ENCODE data around the gene TMEM151B. TPM values are rescaled to one million over a fixed set of nuclear protein-coding genes. Genes with fewer than 3 reads are reported as not detected.
"Not testable (repeated sequence)": the region's sequence is repeated elsewhere in the genome, so short reads cannot be mapped to it uniquely, and the experiment has no call there.

TMEM151B gene
- polyA plus RNA-seq, 1 of the 3 experiments (the other 2 are of a cell fraction), result 0.05 TPM

DNA sequence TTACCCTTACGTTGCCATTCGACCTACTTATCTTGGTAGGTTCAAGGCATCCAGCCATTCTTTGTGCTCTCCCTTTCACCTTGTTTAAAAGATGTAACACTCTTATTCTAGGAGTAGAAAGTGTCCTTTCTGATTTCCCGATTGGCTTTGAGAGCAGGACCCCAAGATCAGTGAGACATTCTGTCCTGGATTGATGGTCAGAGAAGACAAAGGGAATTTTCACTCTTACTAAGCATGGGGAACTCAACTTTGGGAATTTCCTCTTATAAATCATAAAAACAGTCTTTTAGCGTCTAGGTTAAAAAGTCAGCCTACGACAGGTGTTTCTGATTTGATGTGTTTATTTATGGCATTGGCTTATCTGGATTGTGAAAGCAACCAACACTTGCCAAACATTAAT is 45.7 kb downstream of the TMEM151B start:
- Histone ChIP-seq H3K4me3 (ENCODE audit: low read depth in 2 of 2, low read length in 1 of 2) (no peak overlapping the region), H4K20me1 (ENCODE audit: insufficient read depth) (no peaks in the 10 kb centered on the region), H2AFZ (ENCODE audit: low read depth) (no peak overlapping the region), H3K9me2 (no peaks in the 10 kb centered on the region), H3K4me2 (no peak overlapping the region), H3K27me3 (ENCODE audit: insufficient read depth) (peaks cover 12% of the 10 kb centered on the region; the same call in 1 of the 2 replicates), H3K79me2 (ENCODE audit: insufficient read depth) (peaks cover 11% of the 10 kb centered on the region; the same call in 1 of the 2 replicates), H3K27ac (ENCODE audit: low read depth in 2 of 2, low read length in 1 of 2) (no peak overlapping the region), H3F3A (replicated peaks; ENCODE audit: insufficient read depth) (no peaks in the 10 kb centered on the region), H3K4me1 (ENCODE audit: control insufficient read depth in 1 of 2, insufficient read depth in 2 of 2, low read depth in 1 of 2, low read length in 1 of 2) (peaks cover 4 to 8% of the 10 kb centered on the region in 2 experiments; a peak in 3 of 4 replicates), H3K9ac (no peak overlapping the region), H3K36me3 (replicated peaks in 1 of 2; ENCODE audit: control insufficient read depth in 1 of 2, insufficient read depth in 2 of 2, low read length in 1 of 2) (peaks cover 1 to 10% of the 10 kb centered on the region in 2 experiments), H3K9me3 (no peaks in the 10 kb centered on the region)
- WGBS (ENCODE audit: low lambda C conversion rate), result 53% methylated on average over 5 of the region's 5 CpGs
- ChIA-PET CTCF (no interaction called here), POLR2A (no interaction called here)
- no peak for DNase-seq
- no peak for TF ChIP-seq SIN3A (IDR thresholded peaks at IDR 0.05; ENCODE audit: borderline replicate concordance, low read depth, low read length)
- TF ChIP-seq FOSL2 (IDR thresholded peaks at IDR 0.05; ENCODE audit: borderline replicate concordance, low read depth), result no peak
- TF ChIP-seq, protein P1, sequence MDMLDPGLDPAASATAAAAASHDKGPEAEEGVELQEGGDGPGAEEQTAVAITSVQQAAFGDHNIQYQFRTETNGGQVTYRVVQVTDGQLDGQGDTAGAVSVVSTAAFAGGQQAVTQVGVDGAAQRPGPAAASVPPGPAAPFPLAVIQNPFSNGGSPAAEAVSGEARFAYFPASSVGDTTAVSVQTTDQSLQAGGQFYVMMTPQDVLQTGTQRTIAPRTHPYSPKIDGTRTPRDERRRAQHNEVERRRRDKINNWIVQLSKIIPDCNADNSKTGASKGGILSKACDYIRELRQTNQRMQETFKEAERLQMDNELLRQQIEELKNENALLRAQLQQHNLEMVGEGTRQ (IDR thresholded peaks at IDR 0.05; ENCODE audit: borderline replicate concordance, low read depth, low read length), result no peak
- no peak for TF ChIP-seq RXRA (IDR thresholded peaks at IDR 0.05; ENCODE audit: borderline replicate concordance, low read depth)
- no peak for TF ChIP-seq YY1 (IDR thresholded peaks at IDR 0.05; ENCODE audit: low read depth)

DNA sequence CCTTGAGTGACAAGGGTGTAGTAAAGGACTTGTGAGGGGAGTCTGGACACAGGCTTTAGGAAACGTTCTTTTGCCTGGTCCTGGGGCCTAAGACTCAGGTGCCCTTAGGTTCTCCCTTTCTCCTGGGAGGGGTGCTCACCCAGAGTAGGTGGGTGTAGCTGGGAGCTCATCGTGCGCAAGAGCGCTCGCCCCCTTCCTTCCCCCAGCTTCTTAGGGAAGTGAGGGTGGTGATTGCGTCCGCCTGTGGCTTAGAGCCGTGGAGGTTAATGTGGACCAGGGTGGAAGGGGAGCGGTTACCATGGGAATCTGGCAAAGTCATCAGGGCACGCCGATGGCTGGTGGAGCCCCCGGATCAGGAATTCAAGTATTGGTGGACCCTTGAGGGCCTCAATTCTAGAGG is 46.2 kb downstream of the TMEM151B start:
- ChIA-PET CTCF (no interaction called here), POLR2A (no interaction called here)
- no peaks in the 10 kb centered on the region for H3K9me3 ChIP-seq
- H2AFZ ChIP-seq (ENCODE audit: low read depth), result no peak overlapping the region
- H3K4me1 ChIP-seq (ENCODE audit: control insufficient read depth in 1 of 2, insufficient read depth in 2 of 2, low read depth in 1 of 2, low read length in 1 of 2), result peaks cover 4 to 8% of the 10 kb centered on the region in 2 experiments; a peak in 3 of 4 replicates
- DNase-seq, result no peak
- 73% methylated on average over 12 of the region's 12 CpGs for WGBS (ENCODE audit: low lambda C conversion rate)
- no peak overlapping the region for H3K27ac ChIP-seq (ENCODE audit: low read depth in 2 of 2, low read length in 1 of 2)
- no peaks in the 10 kb centered on the region for H3F3A ChIP-seq (replicated peaks; ENCODE audit: insufficient read depth)
- H3K27me3 ChIP-seq (ENCODE audit: insufficient read depth), result peaks cover 12% of the 10 kb centered on the region; the same call in 1 of the 2 replicates
- H3K9ac ChIP-seq, result no peak overlapping the region
- TF ChIP-seq EZH2phosphoT487 (IDR thresholded peaks at IDR 0.05; ENCODE audit: borderline replicate concordance, low read depth) (no peak), JUND (IDR thresholded peaks at IDR 0.05) (no peak), NRF1 (IDR thresholded peaks at IDR 0.05; ENCODE audit: low read depth, low read length) (no peak), TCF12 (IDR thresholded peaks at IDR 0.05) (no peak), RAD21 (IDR thresholded peaks at IDR 0.05; ENCODE audit: low read length) (no peak), NFIC (IDR thresholded peaks at IDR 0.05; ENCODE audit: borderline replicate concordance) (no peak), RCOR1 (IDR thresholded peaks at IDR 0.05; ENCODE audit: low read length) (no peak)
- TF ChIP-seq, protein P1 (IDR thresholded peaks at IDR 0.05; ENCODE audit: borderline replicate concordance, low read depth, low read length), result no peak
- TF ChIP-seq, protein P2, sequence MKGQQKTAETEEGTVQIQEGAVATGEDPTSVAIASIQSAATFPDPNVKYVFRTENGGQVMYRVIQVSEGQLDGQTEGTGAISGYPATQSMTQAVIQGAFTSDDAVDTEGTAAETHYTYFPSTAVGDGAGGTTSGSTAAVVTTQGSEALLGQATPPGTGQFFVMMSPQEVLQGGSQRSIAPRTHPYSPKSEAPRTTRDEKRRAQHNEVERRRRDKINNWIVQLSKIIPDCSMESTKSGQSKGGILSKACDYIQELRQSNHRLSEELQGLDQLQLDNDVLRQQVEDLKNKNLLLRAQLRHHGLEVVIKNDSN (IDR thresholded peaks at IDR 0.05; ENCODE audit: borderline replicate concordance, low read depth), result no peak
- TF ChIP-seq, protein P3, sequence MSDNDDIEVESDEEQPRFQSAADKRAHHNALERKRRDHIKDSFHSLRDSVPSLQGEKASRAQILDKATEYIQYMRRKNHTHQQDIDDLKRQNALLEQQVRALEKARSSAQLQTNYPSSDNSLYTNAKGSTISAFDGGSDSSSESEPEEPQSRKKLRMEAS (IDR thresholded peaks at IDR 0.05; ENCODE audit: low read depth), result no peak
- peaks cover 11% of the 10 kb centered on the region; the same call in 1 of the 2 replicates for H3K79me2 ChIP-seq (ENCODE audit: insufficient read depth)
- H3K4me2 ChIP-seq, result no peak overlapping the region
- no peaks in the 10 kb centered on the region for H4K20me1 ChIP-seq (ENCODE audit: insufficient read depth)
- H3K9me2 ChIP-seq, result no peaks in the 10 kb centered on the region
- H3K4me3 ChIP-seq (ENCODE audit: low read depth in 2 of 2, low read length in 1 of 2), result no peak overlapping the region
- H3K36me3 ChIP-seq (replicated peaks in 1 of 2; ENCODE audit: control insufficient read depth in 1 of 2, insufficient read depth in 2 of 2, low read length in 1 of 2), result peaks cover 0 to 5% of the 10 kb centered on the region in 2 experiments

DNA sequence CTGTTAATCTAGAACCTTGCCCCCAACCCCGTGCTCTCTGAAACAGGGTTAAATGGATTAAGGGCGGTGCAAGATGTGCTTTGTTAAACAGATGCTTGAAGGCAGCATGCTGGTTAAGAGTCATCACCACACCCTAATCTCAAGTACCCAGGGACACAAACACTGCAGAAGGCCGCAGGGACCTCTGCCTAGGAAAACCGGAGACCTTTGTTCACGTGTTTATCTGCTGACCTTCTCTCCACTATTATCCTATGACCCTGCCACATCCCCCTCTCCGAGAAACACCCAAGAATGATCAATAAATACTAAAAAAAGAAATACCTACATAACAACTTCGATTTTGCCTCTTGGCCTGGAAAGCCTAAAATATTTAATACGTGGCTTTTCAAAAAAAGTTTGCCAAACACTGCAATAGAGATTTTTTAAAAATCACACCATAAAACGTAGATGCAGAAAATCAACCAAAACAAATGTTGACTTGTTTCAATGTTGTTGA is 46.9 kb downstream of the TMEM151B start:
- H4K20me1 ChIP-seq (ENCODE audit: insufficient read depth), result not testable (repeated sequence)

More for the DNA sequence above, 46.9 kb downstream of the TMEM151B start:
- H3K36me3 ChIP-seq (replicated peaks in 1 of 2; ENCODE audit: control insufficient read depth in 1 of 2, insufficient read depth in 2 of 2, low read length in 1 of 2); H2AFZ ChIP-seq (ENCODE audit: low read depth); CTCF ChIA-PET; H3K79me2 ChIP-seq (ENCODE audit: insufficient read depth); H3K9ac ChIP-seq; H3K4me2 ChIP-seq; H3K4me3 ChIP-seq (ENCODE audit: low read depth in 2 of 2, low read length in 1 of 2); DNase-seq; H3K4me1 ChIP-seq (ENCODE audit: control insufficient read depth in 1 of 2, insufficient read depth in 2 of 2, low read depth in 1 of 2, low read length in 1 of 2); H3F3A ChIP-seq (replicated peaks; ENCODE audit: insufficient read depth); H3K9me3 ChIP-seq; POLR2A ChIA-PET; H3K27ac ChIP-seq (ENCODE audit: low read depth in 2 of 2, low read length in 1 of 2); H3K9me2 ChIP-seq: not testable (repeated sequence)
- H3K27me3 ChIP-seq (ENCODE audit: insufficient read depth), result peaks cover 12% of the 10 kb centered on the region; the same call in 1 of the 2 replicates
- WGBS (ENCODE audit: low lambda C conversion rate), result 42% methylated on average over 9 of the region's 9 CpGs
